Measurements from ENCODE around the gene CEL.
"Not testable (repeated sequence)": the region's sequence is repeated elsewhere in the genome, so short reads cannot be mapped to it uniquely, and the experiment has no call there.

Gene CEL

DNA sequence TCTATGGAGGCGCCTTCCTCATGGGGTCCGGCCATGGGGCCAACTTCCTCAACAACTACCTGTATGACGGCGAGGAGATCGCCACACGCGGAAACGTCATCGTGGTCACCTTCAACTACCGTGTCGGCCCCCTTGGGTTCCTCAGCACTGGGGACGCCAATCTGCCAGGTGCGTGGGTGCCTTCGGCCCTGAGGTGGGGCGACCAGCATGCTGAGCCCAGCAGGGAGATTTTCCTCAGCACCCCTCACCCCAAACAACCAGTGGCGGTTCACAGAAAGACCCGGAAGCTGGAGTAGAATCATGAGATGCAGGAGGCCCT is 3.2 kb downstream of the CEL start:
- DNase-seq, result no peak

DNA sequence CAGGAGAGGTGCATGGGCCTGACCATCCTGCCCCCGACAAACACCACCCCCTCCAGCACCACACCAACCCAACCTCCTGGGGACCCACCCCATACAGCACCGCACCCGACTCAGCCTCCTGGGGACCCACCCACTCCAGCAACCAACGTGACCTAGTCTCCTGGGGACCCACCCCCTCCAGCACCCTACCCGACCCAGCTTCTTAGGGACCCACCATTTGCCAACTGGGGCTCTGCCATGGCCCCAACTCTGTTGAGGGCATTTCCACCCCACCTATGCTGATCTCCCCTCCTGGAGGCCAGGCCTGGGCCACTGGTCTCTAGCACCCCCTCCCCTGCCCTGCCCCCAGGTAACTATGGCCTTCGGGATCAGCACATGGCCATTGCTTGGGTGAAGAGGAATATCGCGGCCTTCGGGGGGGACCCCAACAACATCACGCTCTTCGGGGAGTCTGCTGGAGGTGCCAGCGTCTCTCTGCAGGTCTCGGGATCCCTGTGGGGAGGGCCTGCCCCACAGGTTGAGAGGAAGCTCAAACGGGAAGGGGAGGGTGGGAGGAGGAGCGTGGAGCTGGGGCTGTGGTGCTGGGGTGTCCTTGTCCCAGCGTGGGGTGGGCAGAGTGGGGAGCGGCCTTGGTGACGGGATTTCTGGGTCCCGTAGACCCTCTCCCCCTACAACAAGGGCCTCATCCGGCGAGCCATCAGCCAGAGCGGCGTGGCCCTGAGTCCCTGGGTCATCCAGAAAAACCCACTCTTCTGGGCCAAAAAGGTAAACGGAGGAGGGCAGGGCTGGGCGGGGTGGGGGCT is 4.6 kb downstream of the CEL start:
- DNase-seq, result no peak

DNA sequence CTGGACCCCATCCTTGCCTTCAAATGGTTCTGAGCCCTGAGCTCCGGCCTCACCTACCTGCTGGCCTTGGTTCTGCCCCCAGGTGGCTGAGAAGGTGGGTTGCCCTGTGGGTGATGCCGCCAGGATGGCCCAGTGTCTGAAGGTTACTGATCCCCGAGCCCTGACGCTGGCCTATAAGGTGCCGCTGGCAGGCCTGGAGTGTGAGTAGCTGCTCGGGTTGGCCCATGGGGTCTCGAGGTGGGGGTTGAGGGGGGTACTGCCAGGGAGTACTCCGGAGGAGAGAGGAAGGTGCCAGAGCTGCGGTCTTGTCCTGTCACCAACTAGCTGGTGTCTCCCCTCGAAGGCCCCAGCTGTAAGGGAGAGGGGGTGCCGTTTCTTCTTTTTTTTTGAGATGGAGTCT is 5.2 kb downstream of the CEL start:
- no peak for DNase-seq

DNA sequence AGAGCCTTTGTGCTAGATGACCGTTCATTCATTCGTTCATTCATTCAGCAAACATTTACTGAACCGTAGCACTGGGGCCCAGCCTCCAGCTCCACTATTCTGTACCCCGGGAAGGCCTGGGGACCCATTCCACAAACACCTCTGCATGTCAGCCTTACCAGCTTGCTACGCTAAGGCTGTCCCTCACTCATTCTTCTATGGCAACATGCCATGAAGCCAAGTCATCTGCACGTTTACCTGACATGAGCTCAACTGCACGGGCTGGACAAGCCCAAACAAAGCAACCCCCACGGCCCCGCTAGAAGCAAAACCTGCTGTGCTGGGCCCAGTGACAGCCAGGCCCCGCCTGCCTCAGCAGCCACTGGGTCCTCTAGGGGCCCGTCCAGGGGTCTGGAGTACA is 6.0 kb downstream of the CEL start:
- DNase-seq, result no peak

DNA sequence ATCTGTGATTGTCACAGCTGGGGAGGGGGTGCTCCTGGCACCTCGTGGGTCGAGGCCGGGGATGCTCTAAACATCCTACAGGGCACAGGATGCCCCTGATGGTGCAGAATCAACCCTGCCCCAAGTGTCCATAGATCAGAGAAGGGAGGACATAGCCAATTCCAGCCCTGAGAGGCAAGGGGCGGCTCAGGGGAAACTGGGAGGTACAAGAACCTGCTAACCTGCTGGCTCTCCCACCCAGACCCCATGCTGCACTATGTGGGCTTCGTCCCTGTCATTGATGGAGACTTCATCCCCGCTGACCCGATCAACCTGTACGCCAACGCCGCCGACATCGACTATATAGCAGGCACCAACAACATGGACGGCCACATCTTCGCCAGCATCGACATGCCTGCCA is 6.7 kb downstream of the CEL start:
- DNase-seq, result not testable (repeated sequence)

DNA sequence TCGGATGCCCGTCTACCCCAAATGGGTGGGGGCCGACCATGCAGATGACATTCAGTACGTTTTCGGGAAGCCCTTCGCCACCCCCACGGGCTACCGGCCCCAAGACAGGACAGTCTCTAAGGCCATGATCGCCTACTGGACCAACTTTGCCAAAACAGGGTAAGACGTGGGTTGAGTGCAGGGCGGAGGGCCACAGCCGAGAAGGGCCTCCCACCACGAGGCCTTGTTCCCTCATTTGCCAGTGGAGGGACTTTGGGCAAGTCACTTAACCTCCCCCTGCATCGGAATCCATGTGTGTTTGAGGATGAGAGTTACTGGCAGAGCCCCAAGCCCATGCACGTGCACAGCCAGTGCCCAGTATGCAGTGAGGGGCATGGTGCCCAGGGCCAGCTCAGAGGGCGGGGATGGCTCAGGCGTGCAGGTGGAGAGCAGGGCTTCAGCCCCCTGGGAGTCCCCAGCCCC is 8.8 kb downstream of the CEL start:
- not testable (repeated sequence) for DNase-seq

DNA sequence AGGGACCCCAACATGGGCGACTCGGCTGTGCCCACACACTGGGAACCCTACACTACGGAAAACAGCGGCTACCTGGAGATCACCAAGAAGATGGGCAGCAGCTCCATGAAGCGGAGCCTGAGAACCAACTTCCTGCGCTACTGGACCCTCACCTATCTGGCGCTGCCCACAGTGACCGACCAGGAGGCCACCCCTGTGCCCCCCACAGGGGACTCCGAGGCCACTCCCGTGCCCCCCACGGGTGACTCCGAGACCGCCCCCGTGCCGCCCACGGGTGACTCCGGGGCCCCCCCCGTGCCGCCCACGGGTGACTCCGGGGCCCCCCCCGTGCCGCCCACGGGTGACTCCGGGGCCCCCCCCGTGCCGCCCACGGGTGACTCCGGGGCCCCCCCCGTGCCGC is 9.2 kb downstream of the CEL start:
- DNase-seq, result not testable (repeated sequence)

DNA sequence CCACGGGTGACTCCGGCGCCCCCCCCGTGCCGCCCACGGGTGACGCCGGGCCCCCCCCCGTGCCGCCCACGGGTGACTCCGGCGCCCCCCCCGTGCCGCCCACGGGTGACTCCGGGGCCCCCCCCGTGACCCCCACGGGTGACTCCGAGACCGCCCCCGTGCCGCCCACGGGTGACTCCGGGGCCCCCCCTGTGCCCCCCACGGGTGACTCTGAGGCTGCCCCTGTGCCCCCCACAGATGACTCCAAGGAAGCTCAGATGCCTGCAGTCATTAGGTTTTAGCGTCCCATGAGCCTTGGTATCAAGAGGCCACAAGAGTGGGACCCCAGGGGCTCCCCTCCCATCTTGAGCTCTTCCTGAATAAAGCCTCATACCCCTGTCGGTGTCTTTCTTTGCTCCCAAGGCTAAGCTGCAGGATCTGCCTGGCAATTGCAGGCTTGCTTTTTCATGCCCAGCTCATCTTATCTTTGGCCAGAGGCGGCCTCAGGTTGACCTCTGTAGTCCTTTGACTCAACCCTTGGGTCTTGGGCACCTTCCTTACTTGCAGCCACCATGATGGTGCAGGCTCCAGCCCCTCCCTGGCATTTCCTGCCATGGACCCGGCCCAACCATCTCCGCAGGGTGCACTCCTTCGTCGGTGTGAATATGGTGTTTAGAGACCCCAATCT is 9.8 kb downstream of the CEL start:
- DNase-seq, result no peak

DNA sequence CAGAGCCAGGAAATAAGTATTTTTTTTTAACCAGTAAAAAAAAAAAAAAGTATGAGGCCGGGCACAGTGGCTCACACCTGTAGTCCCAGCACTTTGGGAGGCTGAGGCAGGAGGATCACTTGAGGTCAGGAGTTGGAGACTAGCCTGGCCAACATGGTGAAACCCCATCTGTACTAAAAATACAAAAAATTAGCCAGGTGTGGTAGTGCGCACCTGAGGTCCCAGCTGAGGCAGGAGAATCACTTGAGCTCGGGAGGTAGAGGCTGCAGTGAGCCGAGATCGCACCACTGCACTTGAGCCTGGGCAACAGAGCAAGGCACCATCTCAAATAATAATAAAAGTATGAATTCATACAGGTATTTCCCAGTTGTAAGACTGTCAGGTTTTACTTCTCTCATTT is 10.4 kb downstream of the CEL start:
- DNase-seq, result not testable (repeated sequence)

DNA sequence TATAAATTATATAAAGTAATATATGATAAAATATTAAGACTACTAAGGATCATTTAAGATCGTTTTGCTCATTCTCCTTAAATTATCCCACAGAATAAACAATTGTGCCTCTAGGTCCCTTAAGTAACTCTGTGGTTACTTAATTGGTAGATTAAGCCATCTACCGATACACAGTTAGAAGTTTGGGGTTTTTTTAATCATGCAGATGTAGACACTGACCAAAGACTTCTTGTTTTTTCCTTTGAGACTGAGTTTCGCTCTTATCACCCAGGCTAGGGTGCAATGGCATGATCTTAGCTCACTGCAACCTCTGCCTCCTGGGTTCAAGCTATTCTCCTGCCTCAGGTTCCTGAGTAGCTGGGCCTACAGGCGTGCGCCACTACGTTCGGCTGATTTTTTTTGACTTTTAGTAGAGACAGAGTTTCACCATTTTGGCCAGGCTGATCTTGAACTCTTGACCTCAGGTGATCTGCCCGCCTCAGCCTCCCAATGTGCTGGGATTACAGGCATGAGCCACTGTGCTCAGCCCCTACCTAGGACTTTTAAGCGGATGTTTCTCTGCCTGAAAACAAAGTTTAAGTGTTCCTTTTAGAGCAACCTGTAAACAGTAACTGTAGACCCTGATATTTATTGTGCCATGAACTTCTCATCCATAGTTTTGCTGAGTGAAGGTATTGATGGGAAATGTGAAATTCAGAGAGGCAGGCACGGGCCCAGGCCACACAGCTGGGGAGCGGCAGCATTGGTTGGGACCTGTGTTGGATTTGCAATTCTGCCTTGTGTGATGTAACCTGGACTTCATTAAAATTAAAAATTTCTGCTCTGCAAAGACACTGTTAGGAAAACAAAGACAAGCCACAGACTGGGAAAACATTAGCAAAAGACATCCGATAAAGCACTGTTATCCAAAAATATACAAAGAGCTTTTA is 11.6 kb downstream of the CEL start:
- DNase-seq, result no peak

DNA sequence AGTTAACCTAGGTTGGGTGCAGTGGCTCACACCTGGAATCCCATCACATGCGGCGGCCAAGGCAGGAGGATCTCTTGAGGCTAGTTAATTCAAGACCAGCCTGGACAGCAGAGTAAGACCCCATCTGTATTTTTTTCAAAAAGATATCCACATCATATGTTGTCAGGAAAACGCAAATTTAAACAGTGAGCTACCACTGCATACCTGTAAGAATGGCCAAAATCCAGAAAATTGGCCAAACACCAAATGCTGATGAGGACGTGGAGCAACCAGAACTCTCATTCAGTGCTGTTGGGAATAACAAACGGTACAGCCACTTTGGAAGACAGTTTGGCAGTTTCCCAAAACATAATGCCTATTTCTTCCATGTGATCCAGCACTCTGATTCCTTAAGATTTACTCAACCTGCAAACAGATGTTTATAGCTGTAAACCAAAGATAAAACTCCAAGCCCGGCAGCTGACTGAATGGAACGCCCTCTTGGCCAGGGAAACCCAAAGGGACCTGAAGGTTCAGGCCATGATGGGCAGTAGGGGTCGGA is 12.4 kb downstream of the CEL start:
- no peak for DNase-seq

DNA sequence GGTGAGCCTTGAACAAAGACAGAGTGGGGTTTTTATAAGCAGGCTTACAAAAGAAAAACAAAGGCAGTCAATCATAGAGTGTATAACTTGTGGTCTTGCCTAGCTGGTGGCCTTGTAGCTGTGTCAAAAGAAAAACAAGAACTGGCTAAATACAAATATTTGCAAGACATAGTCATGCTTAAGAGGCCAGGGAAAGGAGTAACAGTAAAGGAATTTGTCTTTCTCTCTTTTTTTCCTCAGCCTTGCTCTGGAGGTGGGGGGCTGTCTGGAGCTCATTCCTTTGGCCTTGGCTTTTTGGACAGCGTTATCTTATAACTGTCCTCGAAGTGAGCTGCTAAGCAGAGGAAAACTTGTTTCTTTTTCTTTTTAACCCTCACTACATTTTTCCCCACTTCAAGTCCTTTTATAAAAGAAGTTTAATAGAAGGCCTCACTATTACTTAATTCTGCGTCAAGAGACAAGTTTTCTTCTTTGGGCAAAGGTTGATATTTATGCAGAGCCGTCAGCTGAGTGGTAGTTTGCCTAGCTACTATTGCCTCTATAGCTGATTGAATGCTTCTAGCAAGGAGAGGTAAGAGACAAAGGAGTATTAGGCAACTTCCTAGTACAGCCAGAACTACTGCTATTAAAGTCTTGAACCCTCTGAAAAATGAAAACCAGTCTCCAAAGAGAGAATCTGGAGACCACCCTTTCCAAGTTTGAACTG is 14.3 kb downstream of the CEL start:
- no peak for DNase-seq

DNA sequence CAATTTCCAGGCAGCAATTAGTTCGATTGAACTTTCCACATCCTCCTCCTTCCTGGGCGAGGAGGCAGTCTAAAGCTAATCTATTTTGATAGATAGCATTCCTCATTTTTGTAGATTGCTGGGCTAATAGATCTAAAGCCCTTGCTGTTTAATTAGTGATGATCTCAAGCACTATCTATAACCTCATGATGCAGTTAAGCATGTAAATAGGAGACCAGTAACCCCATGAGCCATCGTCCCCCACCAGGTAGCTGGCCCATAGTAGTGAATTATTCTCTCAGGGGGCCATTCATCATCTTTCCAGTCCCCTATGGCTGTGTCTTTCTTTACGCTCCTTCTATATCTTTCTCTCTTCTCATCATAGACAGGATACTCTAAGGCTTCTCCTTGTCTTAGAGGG is 14.9 kb downstream of the CEL start:
- no peak for DNase-seq

DNA sequence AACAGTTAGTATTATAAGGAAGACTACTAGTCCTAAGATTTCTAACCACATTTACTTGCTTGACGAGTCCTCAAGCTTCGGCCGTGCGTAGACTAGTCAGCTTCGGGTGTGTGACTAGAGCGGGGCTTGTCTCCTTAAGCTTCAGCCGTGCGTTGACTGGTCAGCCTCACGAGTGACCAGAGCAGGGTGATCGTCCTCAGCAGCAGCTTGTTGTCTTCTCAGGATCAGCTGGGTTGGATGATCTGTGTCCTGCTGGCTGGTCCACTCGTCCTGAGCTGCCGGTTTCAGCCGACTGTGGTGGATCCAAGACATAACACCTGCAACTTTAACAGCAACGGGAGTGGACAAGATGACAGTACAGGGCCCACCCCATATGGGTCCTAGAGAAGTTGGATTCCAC is 16.7 kb downstream of the CEL start:
- no peak for DNase-seq

DNA sequence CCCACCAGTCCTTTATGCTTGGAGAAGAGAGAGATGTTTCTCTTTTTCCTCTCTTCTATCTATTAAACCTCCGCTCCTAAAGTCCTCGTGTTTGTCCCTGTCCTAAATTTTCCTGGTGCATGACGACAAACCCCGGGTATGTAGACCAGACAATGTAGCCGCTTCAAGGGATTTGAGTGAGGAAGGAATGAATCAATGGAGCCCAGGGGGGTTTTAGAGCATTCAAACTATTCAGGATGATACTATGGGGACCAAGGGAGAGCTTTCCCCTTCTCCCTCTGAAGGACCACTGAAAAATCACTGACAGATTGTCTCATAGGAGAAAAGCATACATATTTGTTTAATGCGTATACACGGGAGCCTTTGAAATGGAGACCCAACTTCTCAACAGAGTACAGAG is 18.4 kb downstream of the CEL start:
- no peak for DNase-seq

DNA sequence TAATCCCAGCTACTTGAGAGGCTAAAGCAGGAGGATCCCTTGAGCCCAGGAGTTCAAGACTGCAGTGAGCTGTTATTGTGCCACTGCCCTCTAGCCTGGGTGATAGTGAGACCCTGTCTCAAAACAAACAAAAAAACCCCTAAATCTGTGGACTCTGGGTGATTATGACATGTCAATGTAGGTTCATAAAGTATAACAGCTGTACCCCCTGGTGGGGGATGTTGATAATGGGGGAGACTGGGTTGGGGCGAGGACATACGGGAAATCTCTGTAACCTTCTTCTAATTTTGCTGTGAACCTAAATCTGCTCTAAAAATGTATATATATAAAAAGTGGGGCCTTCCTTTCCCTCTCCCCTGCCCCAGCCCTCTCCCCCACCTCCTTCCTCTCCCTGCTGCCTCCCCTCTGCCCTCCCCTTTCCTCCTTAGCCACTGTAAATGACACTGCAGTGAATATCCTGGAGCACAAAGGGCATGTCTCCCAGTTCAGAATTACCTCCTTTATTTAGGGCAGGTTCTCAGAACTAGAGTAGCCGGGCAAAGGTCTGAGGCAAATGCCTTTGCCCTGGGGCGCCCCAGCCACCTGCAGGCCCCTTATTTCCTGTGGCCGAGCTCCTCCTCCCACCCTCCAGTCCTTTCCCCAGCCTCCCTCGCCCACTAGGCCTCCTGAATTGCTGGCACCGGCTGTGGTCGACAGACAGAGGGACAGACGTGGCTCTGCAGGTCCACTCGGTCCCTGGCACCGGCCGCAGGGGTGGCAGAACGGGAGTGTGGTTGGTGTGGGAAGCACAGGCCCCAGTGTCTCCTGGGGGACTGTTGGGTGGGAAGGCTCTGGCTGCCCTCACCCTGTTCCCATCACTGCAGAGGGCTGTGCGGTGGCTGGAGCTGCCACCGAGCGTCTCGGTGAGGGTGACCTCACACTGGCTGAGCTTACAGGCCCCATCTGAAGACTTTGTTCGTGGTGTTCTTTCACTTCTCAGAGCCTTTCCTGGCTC is 19.3 kb downstream of the CEL start:
- DNase-seq, result not testable (repeated sequence)

DNA sequence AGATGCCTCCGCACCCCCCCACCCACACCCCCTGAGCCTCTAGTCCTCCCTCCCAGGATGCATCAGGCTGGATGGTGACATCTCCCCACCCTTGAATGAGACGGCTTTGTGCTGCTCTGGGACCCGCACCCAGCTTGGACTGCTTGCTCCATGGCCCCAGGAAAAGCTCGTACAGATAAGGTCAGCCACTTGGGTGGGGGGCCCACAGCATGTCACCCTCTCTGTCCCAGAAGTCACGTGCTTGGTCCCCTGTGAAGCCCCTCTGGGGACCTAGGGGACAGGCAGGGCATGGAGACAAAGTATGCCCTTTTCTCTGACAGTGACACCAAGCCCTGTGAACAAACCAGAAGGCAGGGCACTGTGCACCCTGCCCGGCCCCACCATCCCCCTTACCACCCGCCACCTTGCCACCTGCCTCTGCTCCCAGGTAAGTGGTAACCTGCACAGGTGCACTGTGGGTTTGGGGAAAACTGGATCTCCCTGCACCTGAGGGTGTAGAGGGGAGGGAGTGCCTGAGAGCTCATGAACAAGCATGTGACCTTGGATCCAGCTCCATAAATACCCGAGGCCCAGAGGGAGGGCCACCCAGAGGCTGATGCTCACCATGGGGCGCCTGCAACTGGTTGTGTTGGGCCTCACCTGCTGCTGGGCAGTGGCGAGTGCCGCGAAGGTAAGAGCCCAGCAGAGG is 20.3 kb downstream of the CEL start:
- DNase-seq, result not testable (repeated sequence)

DNA sequence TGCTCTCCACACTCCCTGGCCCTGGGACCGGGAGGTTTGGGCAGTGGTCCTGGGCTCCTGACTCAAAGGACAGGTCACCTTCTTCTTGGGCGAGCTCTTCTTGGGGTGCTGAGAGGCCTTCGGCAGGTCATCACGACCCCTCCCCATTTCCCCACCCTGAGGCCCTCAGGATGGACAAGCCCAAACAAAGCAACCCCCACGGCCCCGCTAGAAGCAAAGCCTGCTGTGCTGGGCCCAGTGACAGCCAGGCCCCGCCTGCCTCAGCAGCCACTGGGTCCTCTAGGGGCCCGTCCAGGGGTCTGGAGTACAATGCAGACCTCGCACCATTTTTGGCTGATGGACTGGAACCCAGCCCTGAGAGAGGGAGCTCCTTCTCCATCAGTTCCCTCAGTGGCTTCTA is 21.9 kb downstream of the CEL start:
- not testable (repeated sequence) for DNase-seq

DNA sequence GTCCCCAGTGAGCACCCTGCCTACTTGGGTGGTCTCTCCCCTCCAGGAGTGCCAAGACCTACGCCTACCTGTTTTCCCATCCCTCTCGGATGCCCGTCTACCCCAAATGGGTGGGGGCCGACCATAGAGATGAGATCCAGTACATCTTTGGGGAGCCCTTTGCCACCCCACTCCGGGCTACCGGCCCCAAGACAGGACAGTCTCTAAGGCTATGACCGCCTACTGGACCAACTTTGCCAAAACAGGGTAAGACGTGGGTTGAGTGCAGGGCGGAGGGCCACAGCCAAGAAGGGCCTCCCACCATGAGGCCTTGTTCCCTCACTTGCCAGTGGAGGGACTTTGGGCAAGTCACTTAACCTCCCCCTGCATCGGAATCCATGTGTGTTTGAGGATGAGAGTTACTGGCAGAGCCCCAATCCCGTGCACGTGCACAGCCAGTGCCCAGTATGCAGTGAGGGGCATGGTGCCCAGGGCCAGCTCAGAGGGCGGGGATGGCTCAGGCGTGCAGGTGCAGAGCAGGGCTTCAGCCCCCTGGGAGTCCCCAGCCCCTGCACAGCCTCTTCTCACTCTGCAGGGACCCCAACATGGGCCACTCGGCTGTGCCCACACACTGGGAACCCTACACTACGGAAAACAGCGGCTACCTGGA is 24.6 kb downstream of the CEL start:
- not testable (repeated sequence) for DNase-seq

DNA sequence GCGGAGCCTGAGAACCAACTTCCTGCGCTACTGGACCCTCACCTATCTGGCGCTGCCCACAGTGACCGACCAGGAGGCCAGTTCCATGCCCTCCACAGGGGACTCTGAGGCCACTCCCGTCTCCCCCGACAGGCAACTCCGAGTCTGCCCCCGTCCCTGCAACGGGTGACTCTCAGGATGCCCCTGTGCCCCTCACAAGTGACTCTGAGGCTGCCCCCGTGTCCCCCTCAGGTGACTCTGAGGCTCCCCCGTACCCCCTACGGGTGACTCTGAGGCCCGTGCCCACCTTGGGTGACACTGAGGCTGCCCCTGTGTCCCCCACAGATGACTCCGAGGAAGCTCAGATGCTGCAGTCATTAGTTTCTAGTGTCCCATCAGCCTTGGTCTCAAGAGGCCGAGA is 25.1 kb downstream of the CEL start:
- DNase-seq, result no peak
